ENCODE results near the gene LLGL2. TPM values are rescaled to one million over a fixed set of nuclear protein-coding genes. Genes with fewer than 3 reads are reported as not detected.

LLGL2 gene
- total RNA-seq, 1 donor from 2014 or later, result 33.1 TPM

DNA sequence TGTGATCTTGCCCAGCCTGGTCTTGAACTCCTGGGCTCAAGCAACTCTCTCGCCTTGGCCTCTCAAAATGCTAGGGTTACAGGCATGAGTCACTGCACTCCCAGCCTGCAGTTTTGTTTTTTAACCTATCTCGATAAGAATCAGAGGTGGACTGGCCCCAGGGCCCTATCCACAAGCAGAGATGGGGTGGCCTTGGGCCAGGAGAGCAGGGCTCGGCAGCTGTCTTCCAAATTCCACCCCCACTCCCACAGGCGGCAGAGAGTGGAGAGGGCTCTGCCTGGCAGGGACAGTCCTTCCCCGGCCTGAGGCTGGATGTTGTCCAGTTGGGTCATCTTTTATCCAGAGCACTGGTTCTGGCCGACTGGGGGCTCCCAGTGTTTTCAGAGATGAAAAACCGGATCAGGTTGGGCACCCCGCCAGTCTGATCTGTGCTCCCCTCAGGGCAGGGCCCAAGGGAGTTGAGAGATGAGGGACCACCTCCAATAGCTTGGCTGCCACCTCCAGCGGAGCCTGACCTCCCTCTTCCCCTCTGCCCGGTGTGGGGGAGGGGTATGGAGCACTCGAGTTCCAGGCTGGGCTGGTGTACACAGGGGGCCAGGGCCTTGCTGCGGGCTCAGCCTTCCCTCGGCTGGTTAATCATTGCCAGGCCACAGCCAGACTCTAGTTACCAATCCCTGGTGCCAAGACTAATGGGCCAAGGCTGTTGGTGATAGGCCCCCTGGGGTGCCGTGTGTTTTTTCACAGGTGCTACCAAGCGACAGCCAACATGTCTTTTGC, 31.8 kb downstream of the LLGL2 start:
- TF ChIP-seq, protein P1, sequence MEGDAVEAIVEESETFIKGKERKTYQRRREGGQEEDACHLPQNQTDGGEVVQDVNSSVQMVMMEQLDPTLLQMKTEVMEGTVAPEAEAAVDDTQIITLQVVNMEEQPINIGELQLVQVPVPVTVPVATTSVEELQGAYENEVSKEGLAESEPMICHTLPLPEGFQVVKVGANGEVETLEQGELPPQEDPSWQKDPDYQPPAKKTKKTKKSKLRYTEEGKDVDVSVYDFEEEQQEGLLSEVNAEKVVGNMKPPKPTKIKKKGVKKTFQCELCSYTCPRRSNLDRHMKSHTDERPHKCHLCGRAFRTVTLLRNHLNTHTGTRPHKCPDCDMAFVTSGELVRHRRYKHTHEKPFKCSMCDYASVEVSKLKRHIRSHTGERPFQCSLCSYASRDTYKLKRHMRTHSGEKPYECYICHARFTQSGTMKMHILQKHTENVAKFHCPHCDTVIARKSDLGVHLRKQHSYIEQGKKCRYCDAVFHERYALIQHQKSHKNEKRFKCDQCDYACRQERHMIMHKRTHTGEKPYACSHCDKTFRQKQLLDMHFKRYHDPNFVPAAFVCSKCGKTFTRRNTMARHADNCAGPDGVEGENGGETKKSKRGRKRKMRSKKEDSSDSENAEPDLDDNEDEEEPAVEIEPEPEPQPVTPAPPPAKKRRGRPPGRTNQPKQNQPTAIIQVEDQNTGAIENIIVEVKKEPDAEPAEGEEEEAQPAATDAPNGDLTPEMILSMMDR (IDR thresholded peaks at IDR 0.05; ENCODE audit: unreplicated experiment), result no peak
- Mint-ChIP-seq H3K36me3 (no peaks in the 10 kb centered on the region), H3K4me3 (no peak overlapping the region), H3K27me3 (ENCODE audit: low read depth) (no peaks in the 10 kb centered on the region), H3K27ac (peak overlapping the region; percentile 82), H3K9me3 (no peaks in the 10 kb centered on the region), H3K4me1 (peaks cover 20% of the 10 kb centered on the region)
- no peak for DNase-seq (ENCODE audit: low spot score in 2 of 2, unreplicated experiment in 2 of 2)

DNA sequence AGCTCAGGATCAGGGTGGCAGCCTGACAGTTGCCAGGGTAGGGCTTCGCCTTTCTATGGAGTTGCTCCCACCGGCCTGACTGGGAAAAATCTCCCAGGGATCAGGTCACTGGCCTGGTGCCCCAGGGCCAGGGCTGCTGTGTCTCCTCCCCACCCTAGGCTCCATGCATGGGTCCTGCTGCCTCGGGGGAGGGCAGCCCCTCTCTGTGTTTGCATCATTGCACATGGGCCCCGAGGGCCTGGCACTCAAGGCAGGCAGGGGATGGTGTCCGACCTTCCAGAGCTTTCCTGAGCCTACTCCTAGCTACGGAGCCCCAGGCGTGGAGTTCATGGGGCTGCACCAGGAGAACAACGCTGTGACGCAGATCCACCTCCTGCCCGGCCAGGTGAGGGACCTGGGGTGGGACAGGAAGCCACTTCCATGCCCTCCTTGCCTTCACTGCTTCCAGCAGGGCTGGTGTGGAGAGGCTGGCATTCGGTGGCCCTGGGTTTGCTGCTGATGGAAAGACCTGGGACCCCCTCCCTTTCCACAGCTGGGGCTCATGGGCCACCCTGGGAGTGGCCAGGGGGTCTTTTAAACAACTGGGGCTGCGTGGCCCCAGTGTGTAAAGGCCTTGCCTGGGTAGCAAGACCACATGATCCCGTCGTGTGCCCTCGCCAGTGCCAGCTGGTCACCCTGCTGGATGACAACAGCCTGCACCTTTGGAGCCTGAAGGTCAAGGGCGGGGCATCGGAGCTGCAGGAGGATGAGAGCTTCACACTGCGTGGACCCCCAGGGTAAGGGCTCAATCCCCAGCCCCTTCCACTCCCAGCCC, 32.6 kb downstream of the LLGL2 start:
- no peaks in the 10 kb centered on the region for H3K36me3 Mint-ChIP-seq
- H3K27me3 Mint-ChIP-seq (ENCODE audit: low read depth), result no peaks in the 10 kb centered on the region
- no peak overlapping the region for H3K4me3 Mint-ChIP-seq
- H3K9me3 Mint-ChIP-seq, result no peaks in the 10 kb centered on the region
- H3K27ac Mint-ChIP-seq, result no peak overlapping the region
- TF ChIP-seq, protein P1 (IDR thresholded peaks at IDR 0.05; ENCODE audit: unreplicated experiment), result no peak
- no peak for DNase-seq (ENCODE audit: low spot score in 2 of 2, unreplicated experiment in 2 of 2)
- peaks cover 12% of the 10 kb centered on the region for H3K4me1 Mint-ChIP-seq

DNA sequence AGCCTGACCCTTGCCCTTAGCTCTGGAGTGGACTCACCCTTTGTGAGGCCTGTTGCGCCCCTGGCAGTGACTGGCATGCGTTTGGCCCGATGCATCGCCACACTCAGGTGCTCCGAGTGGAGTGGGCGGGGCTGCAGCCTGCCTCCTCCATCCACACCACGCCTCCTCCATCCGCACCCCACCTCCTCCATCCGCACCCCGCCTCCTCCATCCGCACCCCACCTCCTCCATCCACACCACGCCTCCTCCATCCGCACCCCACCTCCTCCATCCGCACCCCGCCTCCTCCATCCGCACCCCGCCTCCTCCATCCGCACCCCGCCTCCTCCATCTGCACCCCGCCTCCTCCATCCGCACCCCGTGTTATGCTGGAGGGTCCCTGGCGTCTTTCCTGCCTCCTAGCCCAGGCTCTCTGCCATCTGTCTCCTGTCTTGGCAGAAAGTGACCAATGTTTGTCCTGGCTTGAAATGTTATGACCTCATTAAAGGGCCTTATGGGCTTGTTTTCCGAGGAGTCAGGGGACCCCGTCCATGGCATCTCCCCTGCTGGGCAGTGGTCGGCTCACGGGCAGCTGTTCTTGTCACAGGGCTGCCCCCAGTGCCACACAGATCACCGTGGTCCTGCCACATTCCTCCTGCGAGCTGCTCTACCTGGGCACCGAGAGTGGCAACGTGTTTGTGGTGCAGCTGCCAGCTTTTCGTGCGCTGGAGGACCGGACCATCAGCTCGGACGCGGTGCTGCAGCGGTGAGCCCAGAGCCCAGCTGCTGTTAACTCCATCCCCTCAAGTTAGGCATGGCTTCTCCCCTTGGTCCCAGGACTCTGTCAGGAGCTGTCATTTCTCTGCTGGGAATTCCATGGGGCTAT, 33.4 kb downstream of the LLGL2 start:
- H3K9me3 Mint-ChIP-seq, result no peaks in the 10 kb centered on the region
- no peak for DNase-seq (ENCODE audit: low spot score in 2 of 2, unreplicated experiment in 2 of 2)
- H3K4me1 Mint-ChIP-seq, result peaks cover 3% of the 10 kb centered on the region
- no peak overlapping the region for H3K4me3 Mint-ChIP-seq
- H3K36me3 Mint-ChIP-seq, result no peaks in the 10 kb centered on the region
- H3K27me3 Mint-ChIP-seq (ENCODE audit: low read depth), result no peaks in the 10 kb centered on the region
- TF ChIP-seq, protein P1 (IDR thresholded peaks at IDR 0.05; ENCODE audit: unreplicated experiment), result no peak
- H3K27ac Mint-ChIP-seq, result peak overlapping the region; percentile 34

DNA sequence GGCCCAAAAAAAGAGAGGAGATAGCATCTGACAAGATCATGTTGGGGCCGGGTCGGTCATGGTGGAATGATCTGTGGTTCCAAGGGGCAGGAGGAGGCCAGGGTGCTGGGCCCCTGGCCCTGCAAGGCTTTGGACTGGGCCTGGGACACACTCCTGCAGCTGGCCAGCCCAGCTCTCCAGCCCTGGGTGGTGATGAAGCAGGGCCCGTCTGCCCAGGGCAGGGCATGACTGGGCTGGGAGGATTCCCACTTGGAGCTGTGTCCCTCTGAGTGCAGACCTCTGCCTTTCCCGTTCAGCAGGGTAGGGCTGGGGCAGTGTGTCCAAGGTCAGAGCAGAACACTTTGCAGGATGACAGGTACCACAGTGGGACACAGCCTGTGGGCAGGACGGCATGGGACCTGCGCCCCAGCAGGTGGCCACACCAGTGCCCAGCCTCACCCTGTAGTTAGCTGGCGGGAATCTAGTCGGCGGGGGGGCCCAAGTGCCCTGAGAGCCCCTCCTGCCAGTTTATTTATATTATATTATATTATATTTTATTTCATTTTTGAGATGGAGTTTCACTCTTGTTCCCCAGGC, 34.5 kb downstream of the LLGL2 start:
- H3K4me3 Mint-ChIP-seq, result no peak overlapping the region
- H3K4me1 Mint-ChIP-seq, result peaks cover 2% of the 10 kb centered on the region
- no peak for DNase-seq (ENCODE audit: low spot score in 2 of 2, unreplicated experiment in 2 of 2)
- H3K36me3 Mint-ChIP-seq, result no peaks in the 10 kb centered on the region
- H3K9me3 Mint-ChIP-seq, result no peaks in the 10 kb centered on the region
- no peaks in the 10 kb centered on the region for H3K27me3 Mint-ChIP-seq (ENCODE audit: low read depth)
- TF ChIP-seq, protein P1 (IDR thresholded peaks at IDR 0.05; ENCODE audit: unreplicated experiment), result no peak
- H3K27ac Mint-ChIP-seq, result no peak overlapping the region

DNA sequence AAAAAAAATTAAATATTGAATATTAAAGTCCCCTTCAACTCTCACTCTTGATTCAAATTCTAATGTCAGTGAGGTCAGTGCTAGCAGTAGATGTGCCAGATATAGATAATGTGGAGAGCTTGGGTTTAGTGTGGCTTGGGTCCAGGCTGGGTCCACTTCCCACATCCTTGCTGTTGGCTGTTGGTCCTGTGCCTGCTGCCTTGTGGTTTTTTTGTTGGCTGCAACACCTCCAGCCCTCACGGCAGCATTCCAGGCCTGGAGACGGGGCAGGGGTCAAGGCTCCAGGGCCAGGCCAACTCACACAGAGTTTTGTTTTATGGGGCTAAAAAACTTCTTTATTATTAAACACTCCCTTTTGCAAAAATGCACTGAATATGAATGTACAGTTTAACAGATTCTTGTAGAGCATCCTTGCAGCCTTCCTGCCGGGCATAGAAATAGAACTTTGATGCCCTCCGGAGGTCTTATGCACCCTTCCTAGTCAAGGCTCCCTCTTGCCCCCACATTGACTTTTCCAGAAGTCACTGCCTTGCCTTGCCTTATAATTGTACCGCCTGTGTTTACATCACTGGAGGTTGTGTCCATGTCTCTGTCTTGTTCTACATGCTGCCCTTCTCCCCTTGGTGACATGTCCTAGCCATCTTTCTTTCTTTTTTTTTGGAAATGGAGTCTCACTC, 36.6 kb downstream of the LLGL2 start:
- Mint-ChIP-seq H3K36me3 (no peaks in the 10 kb centered on the region), H3K27ac (no peak overlapping the region), H3K27me3 (ENCODE audit: low read depth) (no peaks in the 10 kb centered on the region), H3K4me3 (no peak overlapping the region), H3K9me3 (no peaks in the 10 kb centered on the region), H3K4me1 (peaks cover under 1% of the 10 kb centered on the region)
- TF ChIP-seq, protein P1 (IDR thresholded peaks at IDR 0.05; ENCODE audit: unreplicated experiment), result no peak
- DNase-seq (ENCODE audit: low spot score in 2 of 2, unreplicated experiment in 2 of 2), result no peak
